ENCODE measurements around the gene SLC2A1.

GRCh38 chr1:42917241-42917495, 41.5 kb downstream of the SLC2A1 start:
- TF ChIP-seq CTCF (IDR thresholded peaks at IDR 0.05) (no peak), POLR2A (IDR thresholded peaks at IDR 0.05) (no peak)
